ENCODE results near the gene TET2.

TET2 gene

DNA sequence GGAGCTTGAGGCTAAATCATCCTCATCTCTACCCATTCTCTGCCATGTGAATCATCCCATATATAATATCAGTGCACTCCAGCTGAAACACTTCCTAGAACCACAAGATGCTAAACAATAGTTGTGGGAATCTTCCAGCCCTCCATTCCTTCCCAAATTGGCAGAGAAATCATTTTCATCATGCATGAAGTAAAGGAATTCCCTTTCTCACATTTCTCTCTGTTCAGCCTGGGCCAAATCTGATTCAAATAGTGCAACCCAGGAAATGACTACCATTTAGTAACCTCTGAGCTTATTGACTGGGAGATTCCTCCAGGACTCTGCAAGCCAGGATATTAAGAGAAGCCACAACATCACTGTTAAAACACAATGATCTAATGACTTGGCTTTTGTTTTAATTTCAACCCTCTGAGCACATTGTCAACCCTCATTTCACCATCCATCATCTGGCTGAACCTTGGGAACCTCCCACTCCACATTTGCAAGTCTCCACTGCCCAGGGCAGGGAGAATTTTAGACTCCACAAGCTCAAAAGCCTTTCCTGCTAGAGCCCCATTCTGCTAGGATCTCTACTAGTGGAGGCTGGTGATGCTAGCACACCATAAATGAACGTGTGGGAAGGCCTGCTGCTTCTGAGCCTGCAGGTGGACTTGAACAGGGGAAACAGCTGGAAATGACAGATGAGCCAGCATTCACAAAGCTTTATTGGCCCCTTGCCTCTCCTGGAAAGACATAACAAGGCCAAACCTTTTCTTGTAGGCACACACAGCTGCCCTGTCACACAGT lies 133.9 kb downstream of the TET2 start:
- Histone ChIP-seq H3K4me1 (no peaks in the 10 kb centered on the region), H3K27me3 (ENCODE audit: control insufficient read depth, insufficient read depth, low read length) (no peaks in the 10 kb centered on the region), H3K9me3 (ENCODE audit: control insufficient read depth, low read length) (no peaks in the 10 kb centered on the region), H3K4me3 (ENCODE audit: low read depth, low read length) (no peak overlapping the region), H2AFZ (no peak overlapping the region), H3K36me3 (ENCODE audit: control insufficient read depth, insufficient read depth, low read length) (no peaks in the 10 kb centered on the region), H3K79me2 (no peaks in the 10 kb centered on the region), H3K9ac (no peak overlapping the region), H3K4me2 (ENCODE audit: low read length) (no peak overlapping the region), H3K27ac (no peak overlapping the region)
- no peak for TF ChIP-seq CTCF (IDR thresholded peaks at IDR 0.05)

DNA sequence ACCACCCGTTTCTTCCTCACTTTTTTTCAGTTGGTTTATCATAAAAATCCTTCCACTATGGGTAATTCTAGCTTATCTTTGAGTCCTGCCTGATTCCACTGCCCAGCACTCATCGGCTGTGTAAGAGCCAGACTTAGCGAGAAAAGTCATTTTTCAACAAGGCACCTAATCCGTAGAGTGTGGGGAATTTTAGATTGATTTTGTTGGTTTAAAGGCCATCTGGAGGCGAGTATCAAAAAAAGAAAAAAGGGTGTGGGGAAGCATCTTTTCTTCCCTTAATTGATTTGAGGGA lies 134.4 kb downstream of the TET2 start:
- no peak overlapping the region for H3K9ac ChIP-seq
- no peaks in the 10 kb centered on the region for H3K9me3 ChIP-seq (ENCODE audit: control insufficient read depth, low read length)
- no peak overlapping the region for H2AFZ ChIP-seq
- H3K27ac ChIP-seq = no peak overlapping the region
- H3K27me3 ChIP-seq (ENCODE audit: control insufficient read depth, insufficient read depth, low read length) = no peaks in the 10 kb centered on the region
- H3K4me1 ChIP-seq = no peaks in the 10 kb centered on the region
- no peak for TF ChIP-seq CTCF (IDR thresholded peaks at IDR 0.05)
- no peaks in the 10 kb centered on the region for H3K36me3 ChIP-seq (ENCODE audit: control insufficient read depth, insufficient read depth, low read length)
- H3K4me3 ChIP-seq (ENCODE audit: low read depth, low read length) = no peak overlapping the region
- H3K79me2 ChIP-seq = no peaks in the 10 kb centered on the region
- H3K4me2 ChIP-seq (ENCODE audit: low read length) = no peak overlapping the region

DNA sequence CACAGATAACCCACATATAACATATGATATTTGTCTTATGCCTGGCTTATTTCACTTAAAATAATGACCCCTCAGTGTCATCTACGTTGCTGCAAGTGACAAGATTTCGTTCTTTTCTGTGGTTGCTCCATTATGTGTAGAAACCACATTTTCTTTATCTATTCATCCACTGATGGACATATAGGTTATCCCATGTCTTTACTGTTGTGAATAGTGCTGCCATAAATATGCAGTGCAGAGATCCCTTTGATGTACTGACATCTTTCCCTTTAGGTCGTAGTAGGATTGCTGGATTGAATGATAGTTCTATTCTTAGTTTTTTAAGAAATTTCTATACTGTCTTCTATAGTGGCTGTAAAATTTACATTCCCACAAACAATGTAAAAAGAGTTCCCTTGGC lies 135.8 kb downstream of the TET2 start:
- H3K9ac ChIP-seq = no peak overlapping the region
- H3K4me3 ChIP-seq (ENCODE audit: low read depth, low read length) = no peak overlapping the region
- no peaks in the 10 kb centered on the region for H3K79me2 ChIP-seq
- no peaks in the 10 kb centered on the region for H3K4me1 ChIP-seq
- no peaks in the 10 kb centered on the region for H3K27me3 ChIP-seq (ENCODE audit: control insufficient read depth, insufficient read depth, low read length)
- no peak overlapping the region for H3K4me2 ChIP-seq (ENCODE audit: low read length)
- no peaks in the 10 kb centered on the region for H3K36me3 ChIP-seq (ENCODE audit: control insufficient read depth, insufficient read depth, low read length)
- no peak overlapping the region for H3K27ac ChIP-seq
- TF ChIP-seq CTCF (IDR thresholded peaks at IDR 0.05) = no peak
- H2AFZ ChIP-seq = no peak overlapping the region
- H3K9me3 ChIP-seq (ENCODE audit: control insufficient read depth, low read length) = no peaks in the 10 kb centered on the region

DNA sequence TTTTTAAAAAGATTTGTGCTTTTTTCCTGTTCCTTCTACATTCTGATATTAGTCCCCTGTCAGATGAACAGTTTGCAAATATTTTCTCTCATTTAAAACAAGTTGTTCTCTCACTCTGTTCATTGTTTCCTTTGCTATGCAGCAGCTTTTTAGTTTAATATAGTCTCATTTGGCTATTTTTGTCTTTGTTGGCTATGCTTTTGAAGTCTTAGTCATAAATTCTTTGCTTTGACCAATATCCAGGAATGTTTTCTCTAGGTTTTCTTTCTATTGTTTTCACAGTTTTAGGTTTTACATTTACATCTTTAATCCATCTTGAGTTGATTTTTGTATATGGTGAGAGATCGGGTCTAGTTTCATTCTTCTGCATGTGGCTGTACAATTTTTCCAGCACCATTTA lies 136.8 kb downstream of the TET2 start:
- Histone ChIP-seq H3K79me2 (no peaks in the 10 kb centered on the region), H3K27ac (no peak overlapping the region), H3K4me1 (no peaks in the 10 kb centered on the region), H3K36me3 (ENCODE audit: control insufficient read depth, insufficient read depth, low read length) (no peaks in the 10 kb centered on the region), H2AFZ (no peak overlapping the region), H3K9ac (no peak overlapping the region), H3K27me3 (ENCODE audit: control insufficient read depth, insufficient read depth, low read length) (no peaks in the 10 kb centered on the region), H3K4me2 (ENCODE audit: low read length) (no peak overlapping the region), H3K9me3 (ENCODE audit: control insufficient read depth, low read length) (no peaks in the 10 kb centered on the region), H3K4me3 (ENCODE audit: low read depth, low read length) (no peak overlapping the region)
- TF ChIP-seq CTCF (IDR thresholded peaks at IDR 0.05) = no peak

GRCh38 chr4:105288121-105288520 lies 141.4 kb downstream of the TET2 start:
- Histone ChIP-seq H3K9ac (no peak overlapping the region), H3K9me3 (ENCODE audit: control insufficient read depth, low read length) (no peaks in the 10 kb centered on the region), H3K27me3 (ENCODE audit: control insufficient read depth, insufficient read depth, low read length) (no peaks in the 10 kb centered on the region), H2AFZ (no peak overlapping the region), H3K36me3 (ENCODE audit: control insufficient read depth, insufficient read depth, low read length) (no peaks in the 10 kb centered on the region), H3K27ac (no peak overlapping the region), H3K4me2 (ENCODE audit: low read length) (no peak overlapping the region), H3K4me3 (ENCODE audit: low read depth, low read length) (no peak overlapping the region), H3K79me2 (no peaks in the 10 kb centered on the region), H3K4me1 (no peaks in the 10 kb centered on the region)
- TF ChIP-seq CTCF (IDR thresholded peaks at IDR 0.05) = no peak
